HepG2 (cell line): ENCODE data around the gene POC1B. TPM values are rescaled to one million over a fixed set of nuclear protein-coding genes. Genes with fewer than 3 reads are reported as not detected.

Source experiments
- AHR ChIP-seq: IDR thresholded peaks from 2 replicates; pipeline ENCODE4 v1.6.1; 2018; ENCODE audit warnings: missing genetic modification reagents, missing compliant biosample characterization
- CBX1 ChIP-seq: IDR thresholded peaks from one replicate; pipeline ENCODE4 v1.6.1; 2016; ENCODE audit warnings: antibody characterized with exemption, low read depth
- CHD2 ChIP-seq: IDR thresholded peaks from 2 replicates; pipeline ENCODE4 v1.6.1; 2011; ENCODE audit warnings: low read depth, low read length, improper control_type of control experiment
- IRX3 ChIP-seq: sonication (generic); formaldehyde crosslinking; IDR thresholded peaks from 2 replicates; pipeline ENCODE4 v1.8.1; 2023; ENCODE audit warnings: mild to moderate bottlenecking, low read depth, missing genetic modification reagents, borderline replicate concordance
- JARID2 ChIP-seq: sonication (generic); formaldehyde crosslinking; IDR thresholded peaks from 2 replicates; pipeline ENCODE4 v1.8.1; 2023; ENCODE audit warnings: missing genetic modification reagents, inconsistent platforms; ENCODE audit not compliant: insufficient replicate concordance
- KLF6 ChIP-seq: IDR thresholded peaks from 2 replicates; pipeline ENCODE4 v1.8.0; 2016; ENCODE audit warnings: missing biosample characterization, missing genetic modification reagents
- MTF1 ChIP-seq: sonication (generic); formaldehyde crosslinking; IDR thresholded peaks from 2 replicates; pipeline ENCODE4 v1.5.0; 2020; ENCODE audit warnings: missing genetic modification reagents
- MXI1 ChIP-seq: IDR thresholded peaks from 3 replicates; pipeline ENCODE4 v1.6.1; 2012; ENCODE audit warnings: low read depth, low read length, inconsistent platforms, borderline replicate concordance
- NONO ChIP-seq, 2 experiments: fragments of 450-650 bp in 1 of 2; sonication (generic) in 1 of 2; formaldehyde crosslinking in 1 of 2; IDR thresholded peaks in 1 of 2; conservative IDR thresholded peaks in 1 of 2; 2 replicates each; pipeline versions ENCODE4 v1.6.1 to v1.8.0; 2017 to 2022; ENCODE audit warnings: mild to moderate bottlenecking in 1 of 2, missing genetic modification reagents in 1 of 2, moderate library complexity in 1 of 2
- PAX8 ChIP-seq: sonication (generic); formaldehyde crosslinking; IDR thresholded peaks from 2 replicates; pipeline ENCODE4 v1.8.0; 2022; ENCODE audit warnings: mild to moderate bottlenecking, missing genetic modification reagents, borderline replicate concordance
- RBFOX2 ChIP-seq: fragments of 200-400 bp; formaldehyde crosslinking; IDR thresholded peaks from 2 replicates; pipeline ENCODE4 v1.6.1; 2017; ENCODE audit warnings: low read depth, mild to moderate bottlenecking, low read length
- RFX5 ChIP-seq: IDR thresholded peaks from 2 replicates; pipeline ENCODE4 v1.6.1; 2011; ENCODE audit warnings: low read depth, low read length, improper control_type of control experiment
- SIN3A ChIP-seq: IDR thresholded peaks from 2 replicates; pipeline ENCODE4 v1.6.1; 2011; ENCODE audit warnings: low read depth, mild to moderate bottlenecking, control low read depth, low read length, borderline replicate concordance
- SP1 ChIP-seq, 2 experiments: fragments of 450-650 bp in 1 of 2; sonication (generic) in 1 of 2; formaldehyde crosslinking in 1 of 2; IDR thresholded peaks; 2 replicates each; pipeline versions ENCODE4 v1.4.0 to v1.6.1; 2016 to 2020; ENCODE audit warnings: missing genetic modification reagents in 1 of 2
- TAF15 ChIP-seq: fragments of 200-400 bp; formaldehyde crosslinking; IDR thresholded peaks from one replicate; pipeline ENCODE4 v1.6.1; 2018; ENCODE audit warnings: mild to moderate bottlenecking, low read depth, low read length; ENCODE audit not compliant: poor library complexity, severe bottlenecking
- TBP ChIP-seq: sonication (generic); formaldehyde crosslinking; IDR thresholded peaks from 2 replicates; pipeline ENCODE4 v1.5.0; 2020; ENCODE audit warnings: missing genetic modification reagents
- TBX3 ChIP-seq: fragments of 450-650 bp; IDR thresholded peaks from 2 replicates; pipeline ENCODE4 v1.6.1; 2017; ENCODE audit warnings: antibody characterized with exemption, mild to moderate bottlenecking, inconsistent platforms, borderline replicate concordance
- ZNF33A ChIP-seq: sonication (generic); formaldehyde crosslinking; IDR thresholded peaks from 2 replicates; pipeline ENCODE4 v1.5.1; 2020; ENCODE audit warnings: missing genetic modification reagents, mild to moderate bottlenecking, moderate library complexity, borderline replicate concordance
- ZNF430 ChIP-seq: sonication (generic); formaldehyde crosslinking; IDR thresholded peaks from 2 replicates; pipeline ENCODE4 v1.9.0; 2021; ENCODE audit warnings: mild to moderate bottlenecking, missing genetic modification reagents
- ZNF431 ChIP-seq: sonication (generic); formaldehyde crosslinking; IDR thresholded peaks from 2 replicates; pipeline ENCODE4 v1.9.0; 2022; ENCODE audit warnings: missing genetic modification reagents, low read depth, mild to moderate bottlenecking, borderline replicate concordance
- ZNF496 ChIP-seq: sonication (generic); formaldehyde crosslinking; IDR thresholded peaks from 2 replicates; pipeline ENCODE4 v1.8.1; 2023; ENCODE audit warnings: mild to moderate bottlenecking, moderate library complexity, missing genetic modification reagents; ENCODE audit not compliant: insufficient replicate concordance
- ZNF503 ChIP-seq: sonication (generic); formaldehyde crosslinking; IDR thresholded peaks from 2 replicates; pipeline ENCODE4 v1.4.0; 2020; ENCODE audit warnings: missing genetic modification reagents
- ZNF543 ChIP-seq: sonication (generic); formaldehyde crosslinking; IDR thresholded peaks from 2 replicates; pipeline ENCODE4 v1.4.0; 2020; ENCODE audit warnings: mild to moderate bottlenecking, missing genetic modification reagents
- ZZZ3 ChIP-seq: sonication (generic); formaldehyde crosslinking; IDR thresholded peaks from 2 replicates; pipeline ENCODE4 v1.4.0; 2020; ENCODE audit warnings: missing genetic modification reagents, mild to moderate bottlenecking, borderline replicate concordance
- polyA plus RNA-seq, 8 experiments: library from polyadenylated mRNA; depleted of rRNA in 3 of 8; stranded (reverse) in 7 of 8; unstranded in 1 of 8; fragments of >200 nt; fragmentation: Illumina TruSeq in 4 of 8; extraction: Trizol in 4 of 8; gene quantifications; 2 replicates each; pipeline versions ENCODE4 v1.2.1 to v1.2.3, GENCODE V29; 2011 to 2016; ENCODE audit warnings: low read depth in 4 of 8, missing spikeins in 1 of 8, mixed read lengths in 1 of 8; ENCODE audit not compliant: insufficient read depth in 1 of 8
- total RNA-seq, 5 experiments: library from RNA; depleted of rRNA; stranded (reverse); fragments of >200 nt; fragmentation: Illumina TruSeq; extraction: Trizol; gene quantifications; 2 replicates each; pipeline ENCODE4 v1.2.3, GENCODE V29; 2016; ENCODE audit warnings: low read depth in 1 of 5
- TF ChIP-seq, protein P1 (sequence below): sonication (generic); formaldehyde crosslinking; IDR thresholded peaks from 2 replicates; pipeline ENCODE4 v1.4.0; 2020; ENCODE audit warnings: mild to moderate bottlenecking, missing genetic modification reagents
- TF ChIP-seq, protein P2 (sequence below): IDR thresholded peaks from 2 replicates; pipeline ENCODE4 v1.6.1; 2016; ENCODE audit warnings: mild to moderate bottlenecking, missing biosample characterization, missing genetic modification reagents

POC1B gene
- total and polyA plus RNA-seq, 2 of the 13 experiments (the other 11 are each of a cell fraction or from before 2014, with no cell fraction given) = 9.3 to 11.0 TPM

GRCh38 chr12:89383235-89384049, 142.4 kb downstream of the POC1B start (continued):
- TF ChIP-seq ZNF503 = peak; percentile 90
- TF ChIP-seq MTF1 (CRISPR knock-in tag) = no peak
- TF ChIP-seq TBP (CRISPR knock-in tag) = no peak
- no peak for TF ChIP-seq RBFOX2
- TF ChIP-seq ZNF430 (CRISPR knock-in tag) = no peak
- TF ChIP-seq, protein P1, sequence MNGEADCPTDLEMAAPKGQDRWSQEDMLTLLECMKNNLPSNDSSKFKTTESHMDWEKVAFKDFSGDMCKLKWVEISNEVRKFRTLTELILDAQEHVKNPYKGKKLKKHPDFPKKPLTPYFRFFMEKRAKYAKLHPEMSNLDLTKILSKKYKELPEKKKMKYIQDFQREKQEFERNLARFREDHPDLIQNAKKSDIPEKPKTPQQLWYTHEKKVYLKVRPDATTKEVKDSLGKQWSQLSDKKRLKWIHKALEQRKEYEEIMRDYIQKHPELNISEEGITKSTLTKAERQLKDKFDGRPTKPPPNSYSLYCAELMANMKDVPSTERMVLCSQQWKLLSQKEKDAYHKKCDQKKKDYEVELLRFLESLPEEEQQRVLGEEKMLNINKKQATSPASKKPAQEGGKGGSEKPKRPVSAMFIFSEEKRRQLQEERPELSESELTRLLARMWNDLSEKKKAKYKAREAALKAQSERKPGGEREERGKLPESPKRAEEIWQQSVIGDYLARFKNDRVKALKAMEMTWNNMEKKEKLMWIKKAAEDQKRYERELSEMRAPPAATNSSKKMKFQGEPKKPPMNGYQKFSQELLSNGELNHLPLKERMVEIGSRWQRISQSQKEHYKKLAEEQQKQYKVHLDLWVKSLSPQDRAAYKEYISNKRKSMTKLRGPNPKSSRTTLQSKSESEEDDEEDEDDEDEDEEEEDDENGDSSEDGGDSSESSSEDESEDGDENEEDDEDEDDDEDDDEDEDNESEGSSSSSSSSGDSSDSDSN = no peak; the same call in 1 of the 2 replicates
- 0 out of 2 replicates have a peak, but pooled peaks have one; percentile 27 for TF ChIP-seq TBX3
- TF ChIP-seq IRX3 = no peak
- no peak for TF ChIP-seq SIN3A
- TF ChIP-seq ZNF33A (CRISPR knock-in tag) = no peak
- no peak for TF ChIP-seq AHR (CRISPR knock-in tag)
- TF ChIP-seq CBX1 = no peak
- 0 out of 2 replicates have a peak, but pooled peaks have one; percentile 35 for TF ChIP-seq ZZZ3 (CRISPR knock-in tag)
- TF ChIP-seq ZNF543 (CRISPR knock-in tag) = peak; percentile 62; the same call in 1 of the 2 replicates
- peak; percentile 40 for TF ChIP-seq JARID2 (CRISPR knock-in tag)
- TF ChIP-seq SP1 (IDR thresholded peaks at IDR 0.05) = no peak
- no peak for TF ChIP-seq SP1 (CRISPR knock-in tag; IDR thresholded peaks at IDR 0.05)
- TF ChIP-seq RFX5 = no peak
- TF ChIP-seq, protein P2, sequence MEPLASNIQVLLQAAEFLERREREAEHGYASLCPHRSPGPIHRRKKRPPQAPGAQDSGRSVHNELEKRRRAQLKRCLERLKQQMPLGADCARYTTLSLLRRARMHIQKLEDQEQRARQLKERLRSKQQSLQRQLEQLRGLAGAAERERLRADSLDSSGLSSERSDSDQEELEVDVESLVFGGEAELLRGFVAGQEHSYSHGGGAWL (CRISPR knock-in tag) = no peak
- TF ChIP-seq MXI1 = peak; percentile 41; the same call in 1 of the 3 replicates
- no peak for TF ChIP-seq NONO (IDR thresholded peaks at IDR 0.05)
- TF ChIP-seq NONO (CRISPR knock-in tag; conservative IDR thresholded peaks at IDR 0.05) = no peak
- TF ChIP-seq ZNF431 (CRISPR knock-in tag) = no peak
- TF ChIP-seq CHD2 = no peak
- no peak for TF ChIP-seq KLF6 (CRISPR knock-in tag)
- TF ChIP-seq TAF15 = no peak
- TF ChIP-seq PAX8 (CRISPR knock-in tag) = no peak
- no peak for TF ChIP-seq ZNF496
